ENCODE measurements around the gene ZBTB32. TPM values are rescaled to one million over a fixed set of nuclear protein-coding genes. Genes with fewer than 3 reads are reported as not detected.

ZBTB32 gene
- total RNA-seq, 1 experiment from 2014 or later = not detected

- no peaks in the 10 kb centered on the region for H3K9me2 ChIP-seq (ENCODE audit: insufficient read depth)
- no peaks in the 10 kb centered on the region for H3K36me3 ChIP-seq (ENCODE audit: control insufficient read depth in 1 of 2, insufficient read depth in 2 of 2, low read length in 2 of 2)
- RAD21 ChIA-PET (ENCODE audit: low non-redundant PET in 1 of 2, low total read pairs in 2 of 2, uncharacterized antibody in 2 of 2, unreplicated experiment in 2 of 2) = no interaction called here
- H3K4me3 ChIP-seq (replicated peaks in 1 of 2; ENCODE audit: low read depth in 1 of 2, low read length in 2 of 2) = no peak overlapping the region
- H3K9ac ChIP-seq (ENCODE audit: low read length) = no peak overlapping the region
- no peaks in the 10 kb centered on the region for H3K79me2 ChIP-seq (ENCODE audit: insufficient read depth, low read length)
- CTCF ChIA-PET = no interaction called here
- H4K20me1 ChIP-seq (ENCODE audit: insufficient read depth) = no peaks in the 10 kb centered on the region
- H3K4me1 ChIP-seq (ENCODE audit: control insufficient read depth in 1 of 2, insufficient read depth in 2 of 2, low read length in 2 of 2) = no peaks in the 10 kb centered on the region
- intact Hi-C loops (cut with micrococcal nuclease) = no loop called here
- DNase-seq (ENCODE audit: low read depth, low spot score) (no peak), ATAC-seq (no peak)
- no peaks in the 10 kb centered on the region for H3K9me3 ChIP-seq (ENCODE audit: control insufficient read depth in 1 of 2, insufficient read depth in 1 of 2, low read depth in 1 of 2, low read length in 2 of 2)
- BruUV-seq (replicated peaks) = no TSS peak
- H3K27ac ChIP-seq (ENCODE audit: low read depth, low read length) = no peak overlapping the region
- POLR2A ChIA-PET = no interaction called here
- no peak for TF ChIP-seq REST (IDR thresholded peaks at IDR 0.05; ENCODE audit: low read depth)
- no peak for TF ChIP-seq EGR1 (IDR thresholded peaks at IDR 0.05; ENCODE audit: low read depth)
- no peak for TF ChIP-seq EZH2phosphoT487 (IDR thresholded peaks at IDR 0.05; ENCODE audit: borderline replicate concordance)
- no peak for TF ChIP-seq POLR2A (IDR thresholded peaks at IDR 0.05; ENCODE audit: borderline replicate concordance, extremely low read depth, insufficient read depth, insufficient read length)
- TF ChIP-seq ZFX (IDR thresholded peaks at IDR 0.05) = no peak
- no peak for TF ChIP-seq EZH2 (IDR thresholded peaks at IDR 0.05)
- no peak for TF ChIP-seq YY1 (IDR thresholded peaks at IDR 0.05; ENCODE audit: extremely low read depth, insufficient replicate concordance, low read depth, low read length)
- TF ChIP-seq CTCF (IDR thresholded peaks at IDR 0.05 in 2 of 3, conservative IDR thresholded peaks at IDR 0.05 in 1 of 3; ENCODE audit: borderline replicate concordance in 1 of 3, insufficient read depth in 1 of 3, low read depth in 2 of 3, low read length in 2 of 3) = no peak
- H3K4me2 ChIP-seq (ENCODE audit: low read length) = no peak overlapping the region
- no peak overlapping the region for H2AFZ ChIP-seq (ENCODE audit: low read depth, low read length, poor library complexity, severe bottlenecking)
- H3K27me3 ChIP-seq (ENCODE audit: insufficient read depth, low read length) = peaks cover 5% of the 10 kb centered on the region; the same call in 1 of the 2 replicates
Observed at GRCh38 chr19:35665604-35666003, 38.8 kb upstream of the ZBTB32 start.

Data from HCT116 (cell line).